Neural progenitor cell (in vitro differentiated cells): ENCODE results near the gene ZNF593OS.

ENCODE experiments used
- CTCF ChIP-seq: fragments of 200-600 bp; sonication (generic); IDR thresholded peaks from 2 replicates; pipeline ENCODE4 v1.5.1; 2017; ENCODE audit warnings: antibody characterized with exemption, mild to moderate bottlenecking
- EZH2 ChIP-seq: fragments of 200-600 bp; sonication (generic); IDR thresholded peaks from 2 replicates; pipeline ENCODE4 v1.6.1; 2017; ENCODE audit warnings: antibody characterized with exemption, mild to moderate bottlenecking, moderate library complexity
- EZH2phosphoT487 ChIP-seq: fragments of 200-600 bp; sonication (generic); IDR thresholded peaks from 2 replicates; pipeline ENCODE4 v1.6.1; 2017; ENCODE audit warnings: antibody characterized with exemption

GRCh38 chr1:26171084-26172072, at the start of gene ZNF593OS:
- no peak for TF ChIP-seq EZH2phosphoT487
- no peak for TF ChIP-seq CTCF
- TF ChIP-seq EZH2 = no peak
